SKM-1 (cell line): Measurements from ENCODE around the gene KCNAB1.
"Not testable (repeated sequence)": the region's sequence is repeated elsewhere in the genome, so short reads cannot be mapped to it uniquely, and the experiment has no call there.

Experiments used
- DNase-seq: peaks from one replicate; lab custom pipeline; 2025; ENCODE audit not compliant: unreplicated experiment; lab: John Stamatoyannopoulos, UW

KCNAB1 gene

DNA sequence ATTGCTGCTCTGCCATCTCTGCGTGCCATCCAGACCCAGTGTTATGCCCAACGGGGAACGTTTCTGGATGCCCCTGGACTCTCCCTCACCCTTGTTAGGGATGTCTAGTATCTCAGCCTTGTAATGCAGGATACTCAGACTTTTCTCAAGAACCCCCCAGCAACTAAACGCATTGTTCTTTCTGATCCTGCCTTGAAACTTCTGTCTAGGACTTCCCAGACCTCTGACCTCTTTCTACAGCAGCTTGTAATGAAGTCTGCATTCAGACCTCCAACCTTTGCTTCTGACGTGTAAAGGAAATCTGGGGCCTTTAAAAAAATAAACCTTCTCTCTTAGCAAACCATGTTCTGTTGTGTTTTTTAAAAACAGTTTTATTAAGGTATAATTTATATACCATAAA lies 139.5 kb downstream of the KCNAB1 start:
- no peak for DNase-seq

DNA sequence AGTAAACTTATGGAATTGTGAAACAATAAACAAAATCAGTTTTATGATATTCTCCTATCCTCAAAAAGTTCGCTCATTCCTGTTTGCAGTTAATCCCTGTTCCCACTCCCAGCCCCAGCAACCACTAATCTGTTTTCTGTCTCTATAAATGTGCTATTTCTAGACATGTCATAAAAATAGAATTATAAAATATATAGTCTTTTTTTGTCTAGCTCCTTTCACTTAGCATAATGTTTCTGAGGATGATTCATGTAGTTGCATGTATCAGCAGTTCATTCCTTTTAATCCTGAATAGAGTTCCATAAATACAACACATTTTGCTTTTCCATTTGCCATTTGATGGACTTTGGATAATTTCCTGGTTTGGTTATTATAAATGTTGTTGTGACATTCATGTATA lies 140.0 kb downstream of the KCNAB1 start:
- DNase-seq = no peak

DNA sequence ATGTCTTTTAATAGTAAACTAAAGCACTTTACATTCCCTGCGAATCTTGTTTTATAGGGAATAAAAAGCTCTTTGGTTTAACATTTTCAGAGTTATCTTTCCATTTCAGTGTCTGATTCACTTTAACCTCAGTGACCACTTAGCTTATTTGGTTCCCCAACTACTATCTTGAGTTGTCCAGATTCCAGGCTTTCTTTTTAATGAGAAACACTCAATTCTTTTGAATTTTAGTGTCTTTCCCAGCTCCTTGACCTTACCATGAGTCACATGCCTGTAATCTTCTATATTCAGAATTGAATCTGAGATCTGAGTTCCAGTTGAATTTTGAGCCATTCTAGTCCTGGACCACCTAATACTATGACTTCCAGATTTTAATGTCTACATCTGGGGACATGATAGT lies 144.4 kb downstream of the KCNAB1 start:
- no peak for DNase-seq

- DNase-seq = no peak
Measured at GRCh38 chr3:156271508-156271907, 151.1 kb downstream of the KCNAB1 start.

- no peak for DNase-seq
Measured at GRCh38 chr3:156271995-156272719, 151.8 kb downstream of the KCNAB1 start.

DNA sequence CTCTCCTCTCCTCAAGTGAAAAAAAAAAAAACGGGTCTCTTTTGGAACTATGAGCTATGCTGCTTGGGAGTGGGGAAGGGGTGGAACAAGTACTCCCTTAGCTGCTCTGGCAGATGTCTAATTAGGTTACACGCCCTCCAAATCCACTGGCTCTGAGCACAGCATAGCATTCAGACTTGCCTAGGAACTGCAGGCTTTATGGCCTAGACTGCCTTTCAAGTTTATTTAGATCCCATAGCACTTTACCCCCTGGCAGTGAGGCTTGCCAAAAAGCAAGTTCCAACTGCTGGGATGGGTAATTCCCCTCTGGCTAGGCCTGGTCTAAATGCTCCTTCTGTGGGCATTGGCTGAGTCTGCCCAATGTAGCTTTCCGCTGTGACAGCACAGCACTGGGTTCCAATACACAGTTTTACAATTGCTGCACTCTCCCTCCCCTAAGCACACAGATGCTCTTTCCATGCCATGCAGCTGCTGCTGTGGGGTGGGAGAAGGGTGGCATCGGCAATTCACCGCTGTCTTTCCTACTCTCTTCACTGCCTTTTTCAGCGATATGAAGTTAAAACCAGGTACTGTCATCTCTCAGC lies 152.8 kb downstream of the KCNAB1 start:
- DNase-seq = no peak

DNA sequence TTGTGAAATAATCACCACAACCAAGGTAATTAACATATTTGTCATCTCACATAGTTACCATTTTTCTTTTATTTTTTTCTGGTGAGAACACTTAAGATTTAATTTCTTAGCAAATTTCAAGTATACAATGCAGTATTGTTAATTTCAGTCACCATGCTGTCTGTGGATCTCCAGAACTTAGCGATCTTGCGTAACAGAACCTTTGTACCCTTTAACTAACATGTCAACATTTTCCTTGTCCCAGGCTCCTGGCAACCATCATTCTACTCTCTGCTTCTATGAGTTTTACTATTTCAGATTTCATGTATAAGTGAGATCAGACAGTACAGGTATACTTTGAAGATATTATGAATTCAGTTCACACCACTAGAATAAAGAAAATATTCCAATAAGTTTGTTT lies 154.4 kb downstream of the KCNAB1 start:
- no peak for DNase-seq

DNA sequence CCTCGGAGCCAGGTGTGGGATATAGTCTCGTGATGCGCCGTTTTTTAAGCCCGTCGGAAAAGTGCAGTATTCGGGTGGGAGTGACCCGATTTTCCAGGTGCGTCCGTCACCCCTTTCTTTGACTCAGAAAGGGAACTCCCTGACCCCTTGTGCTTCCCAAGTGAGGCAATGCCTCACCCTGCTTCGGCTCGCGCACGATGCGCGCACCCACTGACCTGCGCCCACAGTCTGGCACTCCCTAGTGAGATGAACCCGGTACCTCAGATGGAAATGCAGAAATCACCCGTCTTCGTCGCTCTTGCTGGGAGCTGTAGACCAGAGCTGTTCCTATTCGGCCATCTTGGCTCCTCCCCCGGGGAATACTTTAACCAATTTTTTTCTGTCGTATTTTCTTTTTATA lies 164.3 kb downstream of the KCNAB1 start:
- not testable (repeated sequence) for DNase-seq

- no peak for DNase-seq
Measured at GRCh38 chr3:156285626-156286025, 165.2 kb downstream of the KCNAB1 start.

DNA sequence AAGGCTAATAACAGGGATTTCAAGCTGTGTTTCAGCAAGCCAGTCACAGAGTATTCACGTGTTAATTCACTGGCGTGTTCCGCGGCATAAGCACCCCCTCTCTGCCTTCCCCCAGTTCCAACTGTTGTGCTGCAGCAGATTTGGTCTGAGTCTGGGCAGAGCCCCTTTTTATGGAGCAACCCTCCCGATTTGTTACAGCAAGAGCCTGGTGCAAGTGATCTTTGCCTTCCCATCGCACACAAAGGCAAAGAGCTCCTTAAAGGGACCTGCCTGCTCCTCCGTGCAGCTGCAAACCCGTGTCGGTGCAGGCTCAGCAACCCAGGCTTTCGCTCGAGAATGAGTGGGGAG lies 170.5 kb downstream of the KCNAB1 start:
- DNase-seq = no peak

- DNase-seq = no peak
Measured at GRCh38 chr3:156291272-156292123, 171.1 kb downstream of the KCNAB1 start.

- no peak for DNase-seq
Measured at GRCh38 chr3:156293566-156293965, 173.2 kb downstream of the KCNAB1 start.

DNA sequence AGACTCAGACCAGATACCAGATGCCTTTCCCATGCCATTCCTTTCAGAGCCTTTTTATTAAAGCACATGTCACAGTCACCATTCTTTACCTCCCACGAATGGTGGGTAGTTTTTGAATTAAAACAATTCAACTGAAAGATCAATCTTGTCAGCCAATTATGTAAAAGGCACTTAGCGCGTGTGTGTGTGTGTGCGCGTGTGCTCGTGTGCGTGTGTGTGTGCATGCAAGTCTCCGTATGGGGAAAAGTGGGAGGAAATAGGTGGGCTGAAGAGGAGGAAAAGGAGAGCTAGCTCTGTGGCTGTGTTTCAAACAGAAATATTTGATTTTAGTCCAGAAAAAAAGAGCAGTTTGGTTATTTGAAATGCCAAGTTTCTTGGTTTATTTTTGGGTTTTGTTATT lies 177.2 kb downstream of the KCNAB1 start:
- DNase-seq = no peak

DNA sequence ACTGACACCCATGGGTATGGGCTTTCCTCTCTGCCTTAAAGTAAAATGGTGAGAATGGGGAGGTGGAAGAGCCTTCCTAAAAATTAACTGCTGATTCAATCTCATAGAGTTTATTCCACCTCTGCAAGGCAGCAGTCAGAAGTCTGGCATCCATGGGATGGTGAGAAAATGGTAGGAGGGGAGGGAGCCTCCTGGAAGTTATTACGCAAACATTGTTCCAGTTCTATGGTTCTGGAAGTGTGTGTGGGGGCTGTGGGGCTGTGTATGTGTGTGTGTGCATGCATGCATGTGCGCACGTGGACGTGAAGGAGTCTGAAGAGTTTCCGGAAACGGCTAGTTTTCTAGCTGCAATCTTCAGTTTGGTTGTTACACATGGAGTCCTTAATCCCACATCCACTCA lies 177.6 kb downstream of the KCNAB1 start:
- DNase-seq = no peak

GRCh38 chr3:156298938-156299337 lies 178.6 kb downstream of the KCNAB1 start:
- no peak for DNase-seq

GRCh38 chr3:156299569-156299968 lies 179.2 kb downstream of the KCNAB1 start:
- DNase-seq = no peak

DNA sequence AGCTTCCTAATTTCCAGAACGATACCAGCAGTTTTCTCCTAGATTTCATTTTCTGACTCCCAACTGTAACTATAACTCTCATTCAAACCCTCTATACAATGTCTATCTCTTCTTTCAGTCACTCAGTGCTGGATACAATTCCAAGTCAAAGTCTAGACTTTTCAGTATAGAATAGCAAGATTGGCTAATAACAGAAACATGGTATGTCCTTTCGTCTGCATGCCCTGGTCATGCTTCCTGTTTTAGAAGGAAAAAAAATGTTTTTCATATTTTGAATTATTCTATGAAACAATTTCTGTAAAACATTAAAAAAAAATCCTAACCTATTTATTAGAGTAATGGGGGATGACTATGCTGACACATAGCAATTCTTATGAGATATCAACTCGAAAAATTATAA lies 180.0 kb downstream of the KCNAB1 start:
- DNase-seq = no peak

DNA sequence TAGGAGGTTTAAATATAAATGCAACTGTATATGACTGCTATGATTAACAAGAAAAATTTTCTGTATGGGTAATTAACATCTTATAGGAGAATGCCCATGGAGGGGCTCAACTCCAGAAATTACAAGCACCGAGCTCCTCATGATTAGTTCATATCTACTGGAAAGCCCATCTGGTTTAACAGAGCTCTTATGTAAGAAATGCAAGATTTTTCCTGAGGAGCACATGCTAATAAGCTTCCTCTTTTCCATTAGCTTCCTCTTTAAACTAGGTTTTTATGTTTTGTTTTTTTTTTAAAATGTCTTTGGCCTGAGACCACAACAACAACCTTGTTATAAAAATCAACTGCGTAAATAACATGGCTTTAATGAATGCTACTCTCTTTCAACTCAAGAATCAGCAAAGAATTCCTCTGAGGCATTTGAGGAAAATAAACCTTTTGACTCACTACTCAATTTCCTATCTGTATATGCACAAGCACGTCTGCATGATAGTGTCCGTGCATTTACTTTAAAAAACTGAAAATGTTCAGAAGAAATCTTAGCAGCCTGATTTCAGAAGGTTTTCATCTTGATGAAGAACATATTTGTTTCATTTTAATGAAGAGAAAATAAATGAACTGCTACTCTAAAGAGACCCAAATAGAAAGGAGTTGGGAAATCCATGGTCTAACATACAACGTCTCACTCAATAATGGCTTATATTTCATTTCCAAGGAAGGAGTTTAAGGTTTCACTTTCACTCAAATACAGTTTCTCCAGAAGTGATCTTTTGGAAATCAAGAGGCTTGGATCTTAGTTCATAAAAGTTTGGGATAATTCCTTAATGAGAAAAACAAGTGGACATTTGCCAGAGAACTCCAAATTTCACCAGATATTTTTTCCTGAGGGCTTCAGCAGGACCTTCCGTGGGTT lies 180.8 kb downstream of the KCNAB1 start:
- DNase-seq = peak; percentile 75

- DNase-seq = peak; percentile 62
Measured at GRCh38 chr3:156303001-156303707, 182.8 kb downstream of the KCNAB1 start.

- DNase-seq = no peak
Measured at GRCh38 chr3:156304406-156304805, 184.0 kb downstream of the KCNAB1 start.
